ENCODE data around the gene ST6GALNAC2. TPM values are rescaled to one million over a fixed set of nuclear protein-coding genes. Genes with fewer than 3 reads are reported as not detected.
"Not testable (repeated sequence)": the region's sequence is repeated elsewhere in the genome, so short reads cannot be mapped to it uniquely, and the experiment has no call there.

ST6GALNAC2 gene
- total and polyA plus RNA-seq, 2 donors from 2014 or later: 6.5 to 28.6 TPM

- no peak overlapping the region for H3K9ac ChIP-seq (ENCODE audit: low read length in 3 of 3)
- no peaks in the 10 kb centered on the region for H3K9me3 ChIP-seq (ENCODE audit: control insufficient read depth in 2 of 3, insufficient read depth in 1 of 3, low read length in 3 of 3)
- DNase-seq (peak; percentile 75 to 89 (median 81)), FAIRE-seq (no peak)
- no peaks in the 10 kb centered on the region for H3K27me3 ChIP-seq (ENCODE audit: control insufficient read depth, insufficient read depth, low read length)
- intact Hi-C loops (cut with DNase I): no loop called here
- H3K4me3 ChIP-seq (ENCODE audit: low read length in 3 of 3): no peak overlapping the region
- peaks cover 3 to 45% (median 15%) of the 10 kb centered on the region in 3 donors for H3K4me1 ChIP-seq (ENCODE audit: control insufficient read depth in 2 of 3, insufficient read depth in 2 of 3, low read depth in 1 of 3, low read length in 3 of 3)
- no peaks in the 10 kb centered on the region for H3K36me3 ChIP-seq (ENCODE audit: control insufficient read depth in 2 of 3, insufficient read depth in 3 of 3, low read length in 3 of 3)
- no peak for TF ChIP-seq CTCF (IDR thresholded peaks at IDR 0.05; ENCODE audit: borderline replicate concordance, extremely low read depth, insufficient read depth)
- H3K27ac ChIP-seq (ENCODE audit: low read depth in 2 of 2, low read length in 2 of 2): peak overlapping the region; percentile 0 to 32
Measured at GRCh38 chr17:76527430-76528111, 58.1 kb downstream of the ST6GALNAC2 start.

- H3K27me3 ChIP-seq (ENCODE audit: control insufficient read depth, insufficient read depth, low read length); H3K4me3 ChIP-seq (ENCODE audit: low read length in 3 of 3); H3K9me3 ChIP-seq (ENCODE audit: control insufficient read depth in 2 of 3, insufficient read depth in 1 of 3, low read length in 3 of 3); DNase-seq; H3K36me3 ChIP-seq (ENCODE audit: control insufficient read depth in 2 of 3, insufficient read depth in 3 of 3, low read length in 3 of 3); H3K9ac ChIP-seq (ENCODE audit: low read length in 3 of 3); intact Hi-C loops (cut with DNase I); FAIRE-seq: not testable (repeated sequence)
- H3K4me1 ChIP-seq (ENCODE audit: control insufficient read depth in 2 of 3, insufficient read depth in 2 of 3, low read depth in 1 of 3, low read length in 3 of 3): peaks cover 3 to 45% (median 15%) of the 10 kb centered on the region in 3 donors
- H3K27ac ChIP-seq (ENCODE audit: low read depth in 2 of 2, low read length in 2 of 2): peak overlapping the region in 1 of 2 donors; percentile 32
Measured at GRCh38 chr17:76527016-76527415, 58.6 kb downstream of the ST6GALNAC2 start.

GRCh38 chr17:76525513-76525833 lies 60.2 kb downstream of the ST6GALNAC2 start:
- H3K9ac ChIP-seq (ENCODE audit: low read length in 3 of 3); H3K9me3 ChIP-seq (ENCODE audit: control insufficient read depth in 2 of 3, insufficient read depth in 1 of 3, low read length in 3 of 3); FAIRE-seq; H3K27ac ChIP-seq (ENCODE audit: low read depth in 2 of 2, low read length in 2 of 2); H3K36me3 ChIP-seq (ENCODE audit: control insufficient read depth in 2 of 3, insufficient read depth in 3 of 3, low read length in 3 of 3); DNase-seq; H3K4me3 ChIP-seq (ENCODE audit: low read length in 3 of 3); H3K27me3 ChIP-seq (ENCODE audit: control insufficient read depth, insufficient read depth, low read length); intact Hi-C loops (cut with DNase I): not testable (repeated sequence)
- H3K4me1 ChIP-seq (ENCODE audit: control insufficient read depth in 2 of 3, insufficient read depth in 2 of 3, low read depth in 1 of 3, low read length in 3 of 3): peaks cover 3 to 32% (median 8%) of the 10 kb centered on the region in 3 donors

DNA sequence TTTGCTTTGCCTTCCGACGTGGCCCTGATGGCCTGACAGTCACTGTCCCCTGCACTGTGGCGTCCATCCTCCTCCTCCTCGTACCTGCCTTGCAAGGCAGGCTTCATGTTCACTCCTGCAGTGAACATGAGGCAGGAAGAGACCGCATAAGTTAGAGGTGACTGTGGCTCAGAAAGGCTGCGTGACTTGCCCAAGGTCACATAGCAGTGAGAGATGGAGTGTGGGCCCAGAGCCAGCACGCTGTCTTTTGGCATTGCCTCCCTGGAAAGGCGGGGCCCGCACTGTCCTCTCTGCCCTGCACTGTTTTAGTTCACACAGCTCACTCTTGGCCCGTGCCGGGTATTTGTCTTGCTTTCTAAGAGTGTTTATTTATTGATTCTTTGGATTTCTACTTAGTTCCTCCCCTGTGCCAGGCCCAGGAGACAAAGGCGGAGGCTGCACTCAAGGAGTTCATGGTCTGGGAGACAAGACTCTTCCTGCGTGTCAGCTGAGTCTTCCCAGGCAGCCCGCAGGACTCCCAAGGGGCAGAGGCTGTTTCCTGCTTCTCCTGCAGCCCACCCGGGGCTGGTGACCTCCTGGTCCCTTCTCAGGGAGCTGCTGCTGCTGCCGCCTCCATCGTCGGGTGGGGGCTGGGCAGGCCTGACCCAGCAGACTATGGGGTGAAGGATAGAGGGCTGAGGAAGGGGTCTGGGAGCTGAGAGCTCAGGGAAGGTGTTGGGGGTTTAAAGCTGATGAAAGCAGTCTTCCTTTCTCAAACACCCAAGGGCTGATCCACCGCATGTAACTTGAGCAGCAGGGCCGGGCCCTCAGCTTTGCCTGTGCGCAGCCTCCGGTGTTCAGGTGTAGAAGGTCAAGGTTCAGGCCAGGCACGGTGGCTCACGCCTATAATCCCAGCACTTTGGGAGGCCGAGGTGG lies 60.8 kb downstream of the ST6GALNAC2 start:
- Histone ChIP-seq H3K27ac (ENCODE audit: low read depth in 2 of 2, low read length in 2 of 2) (no peak overlapping the region), H3K36me3 (ENCODE audit: control insufficient read depth in 2 of 3, insufficient read depth in 3 of 3, low read length in 3 of 3) (no peaks in the 10 kb centered on the region), H3K27me3 (ENCODE audit: control insufficient read depth, insufficient read depth, low read length) (no peaks in the 10 kb centered on the region), H3K4me3 (ENCODE audit: low read length in 3 of 3) (no peak overlapping the region), H3K9me3 (ENCODE audit: control insufficient read depth in 2 of 3, insufficient read depth in 1 of 3, low read length in 3 of 3) (no peaks in the 10 kb centered on the region), H3K4me1 (ENCODE audit: control insufficient read depth in 2 of 3, insufficient read depth in 2 of 3, low read depth in 1 of 3, low read length in 3 of 3) (peaks cover 0 to 26% (median 6%) of the 10 kb centered on the region in 3 donors), H3K9ac (ENCODE audit: low read length in 3 of 3) (peak overlapping the region in 1 of 3 donors; percentile 15)
- intact Hi-C loops (cut with DNase I): no loop called here
- FAIRE-seq (no peak), DNase-seq (peak in 4 of 5 donors; percentile 49 to 83 (median 64))
- TF ChIP-seq CTCF (IDR thresholded peaks at IDR 0.05; ENCODE audit: borderline replicate concordance, extremely low read depth, insufficient read depth): no peak

Measured in kidney (tissue), 14 donors.